BJ (cell line): ENCODE data around the gene DUOX1. TPM values are rescaled to one million over a fixed set of nuclear protein-coding genes. Genes with fewer than 3 reads are reported as not detected.

Source experiments
- CTCF ChIA-PET: fragments of 350-600 bp; formaldehyde crosslinking; extraction: SDS; loops from one replicate; lab custom pipeline; 2021; ENCODE audit warnings: antibody characterized with exemption, inconsistent platforms; lab: Yijun Ruan, JAX
- POLR2A ChIA-PET: fragments of 300-600 bp; sonication (Branson Sonifier 250); formaldehyde crosslinking; extraction: SDS; loops from one replicate; lab custom pipeline; 2021; ENCODE audit warnings: antibody characterized with exemption; lab: Charles Lee
- DNase-seq: peaks from one replicate; pipeline ENCODE4 v3.0.0-alpha.2; 2011; ENCODE audit warnings: low read depth
- H3K27me3 ChIP-seq: 2 replicates; pipeline ENCODE4 v1.6.0; 2011; ENCODE audit warnings: low read length; ENCODE audit not compliant: control insufficient read depth, insufficient read depth
- H3K36me3 ChIP-seq: 2 replicates; pipeline ENCODE4 v1.5.1; 2011; ENCODE audit warnings: low read length; ENCODE audit not compliant: control insufficient read depth, insufficient read depth
- H3K4me3 ChIP-seq: 2 replicates; pipeline ENCODE4 v1.5.1; 2011; ENCODE audit warnings: low read depth, mild to moderate bottlenecking, control low read depth, low read length
- polyA plus RNA-seq: library from polyadenylated mRNA; depleted of rRNA; stranded (reverse); fragments of >200 nt; gene quantifications from 2 replicates; pipeline ENCODE4 v1.2.3, GENCODE V29; 2011
- TF ChIP-seq, protein P1 (sequence below): IDR thresholded peaks from 2 replicates; pipeline ENCODE4 v1.5.1; 2011; ENCODE audit warnings: low read depth, mild to moderate bottlenecking, control low read depth, inconsistent platforms, low read length, moderate library complexity; ENCODE audit not compliant: insufficient read depth

The DUOX1 gene
- polyA plus RNA-seq, 1 experiment: 0.09 TPM

DNA sequence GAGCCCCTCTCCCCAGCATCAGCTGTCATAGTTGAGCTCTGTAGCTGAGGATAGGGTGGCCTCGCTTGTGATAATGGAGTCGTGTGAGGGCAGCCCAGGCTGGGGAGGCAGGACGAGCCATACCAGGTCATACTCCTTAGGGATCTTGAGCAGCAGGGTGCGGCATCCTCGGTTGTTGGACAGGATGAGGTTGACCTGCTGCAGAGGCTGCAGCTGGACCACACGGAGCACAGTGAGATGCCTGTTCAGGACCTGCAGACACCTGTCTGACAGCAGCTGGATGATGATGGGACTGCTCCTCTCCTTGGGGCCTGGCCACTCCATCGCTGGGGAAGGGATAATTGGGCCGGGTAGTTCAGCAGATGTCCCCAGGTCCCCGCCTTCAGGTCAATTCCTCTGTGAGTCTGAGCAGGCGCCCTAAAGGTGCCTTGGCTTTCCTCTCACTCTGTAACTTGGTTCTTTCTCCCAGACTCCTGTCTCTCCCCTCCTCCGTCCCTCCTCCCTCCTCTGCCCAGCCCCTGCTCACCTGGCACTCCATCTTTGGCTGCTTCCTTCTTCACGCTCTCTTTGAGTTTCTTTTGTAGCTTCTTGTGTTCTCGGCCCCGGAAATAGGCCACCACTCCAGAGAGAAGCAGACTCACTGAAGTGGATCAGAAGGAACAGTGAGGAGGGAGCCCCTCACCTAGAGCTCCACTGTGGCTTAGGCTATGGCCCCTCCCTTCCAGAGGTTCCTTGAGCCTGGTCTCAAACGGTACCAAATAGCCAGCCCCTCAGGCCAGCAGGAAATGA, 23.6 kb upstream of the DUOX1 start:
- POLR2A ChIA-PET: no interaction called here
- H3K4me3 ChIP-seq: no peak overlapping the region
- H3K27me3 ChIP-seq: peaks cover 14% of the 10 kb centered on the region
- TF ChIP-seq, protein P1, sequence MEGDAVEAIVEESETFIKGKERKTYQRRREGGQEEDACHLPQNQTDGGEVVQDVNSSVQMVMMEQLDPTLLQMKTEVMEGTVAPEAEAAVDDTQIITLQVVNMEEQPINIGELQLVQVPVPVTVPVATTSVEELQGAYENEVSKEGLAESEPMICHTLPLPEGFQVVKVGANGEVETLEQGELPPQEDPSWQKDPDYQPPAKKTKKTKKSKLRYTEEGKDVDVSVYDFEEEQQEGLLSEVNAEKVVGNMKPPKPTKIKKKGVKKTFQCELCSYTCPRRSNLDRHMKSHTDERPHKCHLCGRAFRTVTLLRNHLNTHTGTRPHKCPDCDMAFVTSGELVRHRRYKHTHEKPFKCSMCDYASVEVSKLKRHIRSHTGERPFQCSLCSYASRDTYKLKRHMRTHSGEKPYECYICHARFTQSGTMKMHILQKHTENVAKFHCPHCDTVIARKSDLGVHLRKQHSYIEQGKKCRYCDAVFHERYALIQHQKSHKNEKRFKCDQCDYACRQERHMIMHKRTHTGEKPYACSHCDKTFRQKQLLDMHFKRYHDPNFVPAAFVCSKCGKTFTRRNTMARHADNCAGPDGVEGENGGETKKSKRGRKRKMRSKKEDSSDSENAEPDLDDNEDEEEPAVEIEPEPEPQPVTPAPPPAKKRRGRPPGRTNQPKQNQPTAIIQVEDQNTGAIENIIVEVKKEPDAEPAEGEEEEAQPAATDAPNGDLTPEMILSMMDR: no peak
- DNase-seq: no peak
- CTCF ChIA-PET: interaction anchor here (3.0 kb wide), 1 partner anchor 12 kb away, joined by 15 read pairs; no protein-coding TSS in a partner anchor
- H3K36me3 ChIP-seq: no peaks in the 10 kb centered on the region

DNA sequence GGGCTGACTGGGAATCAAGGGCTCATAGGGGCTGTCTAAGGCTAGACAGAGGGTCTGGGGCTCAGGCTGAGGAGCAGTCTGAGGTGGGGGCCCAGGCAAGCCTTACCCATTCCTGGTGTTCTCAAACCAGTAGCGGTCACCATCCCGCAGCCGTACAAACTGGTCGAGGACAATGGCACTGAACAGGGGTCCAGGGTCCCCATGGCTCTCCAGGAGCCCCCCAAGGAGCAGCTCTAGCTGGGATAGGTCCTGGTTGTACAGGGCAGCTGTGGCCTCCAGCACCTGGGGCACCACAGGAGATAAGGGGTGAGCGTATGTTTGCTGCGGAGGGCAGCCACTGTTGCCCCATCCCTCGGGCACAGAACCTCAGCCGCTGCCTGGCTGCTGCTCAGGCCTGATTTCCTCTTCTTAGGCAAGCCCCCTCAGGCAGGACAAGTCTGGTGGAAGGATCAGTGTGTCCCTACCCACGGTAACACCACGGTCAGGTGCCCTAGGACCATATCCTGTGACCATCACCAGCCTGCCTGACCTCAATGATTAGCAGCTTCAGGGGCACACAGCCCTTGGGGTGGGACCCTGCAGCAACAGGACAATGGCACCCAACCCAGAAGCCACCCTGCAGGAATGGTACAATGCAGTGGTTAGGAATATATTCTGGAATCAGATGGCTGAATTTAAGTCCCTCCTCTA, 21.7 kb upstream of the DUOX1 start:
- ChIA-PET POLR2A (no interaction called here), CTCF (interaction anchor here (1.2 kb wide), 1 partner anchor 10 kb away, joined by 4 read pairs; no protein-coding TSS in a partner anchor)
- TF ChIP-seq, protein P1: no peak
- H3K4me3 ChIP-seq: no peak overlapping the region
- DNase-seq: no peak
- H3K36me3 ChIP-seq: no peaks in the 10 kb centered on the region
- peaks cover 27% of the 10 kb centered on the region for H3K27me3 ChIP-seq

DNA sequence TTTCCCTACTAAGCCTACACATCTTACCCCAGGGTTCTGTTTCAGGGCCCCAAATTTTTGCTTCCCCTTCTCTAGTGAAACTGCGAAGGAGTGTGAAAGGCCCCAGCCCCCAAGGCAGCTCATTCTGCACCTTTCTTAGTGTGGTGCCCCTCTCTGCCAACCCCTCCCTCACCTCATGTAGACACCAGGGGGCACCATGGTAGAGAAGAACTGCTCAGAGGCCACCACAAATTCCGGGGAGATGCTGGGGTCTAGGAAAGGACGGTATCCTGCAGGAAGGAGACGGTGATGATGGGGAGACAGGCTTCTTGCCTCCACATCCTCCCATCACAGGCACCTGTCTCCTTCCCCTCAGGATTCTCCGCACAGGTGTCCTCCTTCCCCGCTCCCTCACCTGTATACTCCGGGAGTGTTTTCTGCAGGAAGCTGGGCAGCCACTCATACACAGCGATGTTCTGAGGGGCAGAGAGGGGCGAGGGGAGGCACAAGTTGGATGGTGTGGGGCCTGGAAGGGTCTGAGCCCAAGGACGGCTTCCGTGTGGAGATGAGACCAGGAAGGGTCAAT, 19.5 kb upstream of the DUOX1 start:
- peaks cover 45% of the 10 kb centered on the region for H3K27me3 ChIP-seq
- POLR2A ChIA-PET: no interaction called here
- DNase-seq: no peak
- H3K4me3 ChIP-seq: no peak overlapping the region
- TF ChIP-seq, protein P1: 0 out of 2 replicates have a peak, but pooled peaks have one; percentile 3
- no peaks in the 10 kb centered on the region for H3K36me3 ChIP-seq
- CTCF ChIA-PET: interaction anchor here (1.1 kb wide), 1 partner anchor 8 kb away, joined by 6 read pairs; no protein-coding TSS in a partner anchor

DNA sequence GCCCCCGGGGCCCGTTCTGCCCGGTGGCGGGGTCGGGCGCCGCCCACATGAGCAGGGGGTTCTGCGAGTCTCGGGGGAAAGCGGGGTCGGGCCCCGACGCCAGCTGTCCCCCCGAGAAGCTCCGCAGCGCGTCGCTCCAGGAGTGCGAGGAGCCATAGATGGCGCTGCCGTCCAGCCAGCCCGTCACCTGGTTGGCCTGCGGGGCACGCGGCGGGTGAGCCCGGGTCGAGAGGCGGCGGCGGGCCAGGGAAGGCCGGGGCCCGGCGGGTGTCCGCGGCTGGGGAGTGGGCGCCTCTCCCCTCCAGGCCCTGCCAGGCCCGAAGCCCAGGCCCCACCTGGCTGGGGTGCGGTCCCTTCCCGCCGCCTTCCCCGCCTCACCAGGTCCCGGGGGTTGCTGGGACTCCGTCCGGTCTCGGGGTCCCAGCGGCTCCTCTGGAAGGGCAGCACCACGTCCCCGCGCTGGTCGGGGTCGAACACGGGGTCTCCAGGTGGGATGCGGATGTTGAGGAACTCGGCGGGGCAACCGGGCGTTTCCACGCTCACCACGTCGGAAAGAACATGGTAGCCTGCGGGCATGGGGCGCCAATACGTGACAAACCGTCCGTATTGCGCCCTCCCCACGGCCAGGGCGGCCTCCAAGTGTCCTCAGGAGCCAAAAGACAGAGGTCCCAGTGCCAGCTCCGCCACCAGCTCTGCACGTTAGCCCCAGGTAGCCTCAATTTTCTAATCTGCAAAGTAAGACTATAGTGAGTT, 18.2 kb upstream of the DUOX1 start:
- ChIA-PET CTCF (no interaction called here), POLR2A (no interaction called here)
- no peak for DNase-seq
- peaks cover 58% of the 10 kb centered on the region for H3K27me3 ChIP-seq
- H3K4me3 ChIP-seq: no peak overlapping the region
- TF ChIP-seq, protein P1: no peak
- H3K36me3 ChIP-seq: no peaks in the 10 kb centered on the region
